ENCODE data around the gene PKP3.
"Not testable (repeated sequence)": the region's sequence is repeated elsewhere in the genome, so short reads cannot be mapped to it uniquely, and the experiment has no call there.

Gene PKP3, protein sequence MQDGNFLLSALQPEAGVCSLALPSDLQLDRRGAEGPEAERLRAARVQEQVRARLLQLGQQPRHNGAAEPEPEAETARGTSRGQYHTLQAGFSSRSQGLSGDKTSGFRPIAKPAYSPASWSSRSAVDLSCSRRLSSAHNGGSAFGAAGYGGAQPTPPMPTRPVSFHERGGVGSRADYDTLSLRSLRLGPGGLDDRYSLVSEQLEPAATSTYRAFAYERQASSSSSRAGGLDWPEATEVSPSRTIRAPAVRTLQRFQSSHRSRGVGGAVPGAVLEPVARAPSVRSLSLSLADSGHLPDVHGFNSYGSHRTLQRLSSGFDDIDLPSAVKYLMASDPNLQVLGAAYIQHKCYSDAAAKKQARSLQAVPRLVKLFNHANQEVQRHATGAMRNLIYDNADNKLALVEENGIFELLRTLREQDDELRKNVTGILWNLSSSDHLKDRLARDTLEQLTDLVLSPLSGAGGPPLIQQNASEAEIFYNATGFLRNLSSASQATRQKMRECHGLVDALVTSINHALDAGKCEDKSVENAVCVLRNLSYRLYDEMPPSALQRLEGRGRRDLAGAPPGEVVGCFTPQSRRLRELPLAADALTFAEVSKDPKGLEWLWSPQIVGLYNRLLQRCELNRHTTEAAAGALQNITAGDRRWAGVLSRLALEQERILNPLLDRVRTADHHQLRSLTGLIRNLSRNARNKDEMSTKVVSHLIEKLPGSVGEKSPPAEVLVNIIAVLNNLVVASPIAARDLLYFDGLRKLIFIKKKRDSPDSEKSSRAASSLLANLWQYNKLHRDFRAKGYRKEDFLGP

DNA sequence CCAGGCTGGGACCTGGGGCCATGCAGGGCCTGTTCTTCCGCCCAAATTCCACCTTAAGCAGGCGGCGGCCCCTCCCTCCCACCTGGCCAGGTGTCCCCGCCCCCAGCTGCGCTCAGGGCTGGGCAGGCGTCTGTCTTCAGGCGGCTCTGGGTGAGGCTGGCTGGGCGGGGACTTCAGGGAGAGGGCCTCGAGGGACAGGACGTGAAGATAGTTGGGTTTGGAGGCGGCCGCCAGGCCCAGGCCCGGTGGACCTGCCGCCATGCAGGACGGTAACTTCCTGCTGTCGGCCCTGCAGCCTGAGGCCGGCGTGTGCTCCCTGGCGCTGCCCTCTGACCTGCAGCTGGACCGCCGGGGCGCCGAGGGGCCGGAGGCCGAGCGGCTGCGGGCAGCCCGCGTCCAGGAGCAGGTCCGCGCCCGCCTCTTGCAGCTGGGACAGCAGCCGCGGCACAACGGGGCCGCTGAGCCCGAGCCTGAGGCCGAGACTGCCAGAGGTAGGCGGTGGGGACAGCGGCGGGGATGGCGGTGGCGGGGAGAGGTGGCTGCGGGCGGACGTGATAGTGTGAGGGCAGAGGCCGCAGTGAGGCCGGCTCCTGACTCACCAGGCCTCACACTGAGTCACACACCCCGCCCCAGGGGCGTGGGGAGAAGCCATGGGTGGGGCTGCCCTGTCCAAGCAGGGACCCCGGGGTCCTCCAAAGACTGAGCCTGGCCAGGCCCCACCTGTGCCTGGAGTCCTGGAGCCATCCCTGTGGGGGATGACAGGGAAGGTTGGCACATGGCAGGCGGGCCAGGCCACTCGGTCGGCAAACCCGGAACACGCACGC is at the start of gene PKP3:
Gene PKP3, plus strand, starts transcription at position 176 of the 824 bp plus-strand sequence. Its CDS starts 84 bp downstream, at position 260.
- DNase-seq (ENCODE audit: low spot score) = peak; percentile 78

DNA sequence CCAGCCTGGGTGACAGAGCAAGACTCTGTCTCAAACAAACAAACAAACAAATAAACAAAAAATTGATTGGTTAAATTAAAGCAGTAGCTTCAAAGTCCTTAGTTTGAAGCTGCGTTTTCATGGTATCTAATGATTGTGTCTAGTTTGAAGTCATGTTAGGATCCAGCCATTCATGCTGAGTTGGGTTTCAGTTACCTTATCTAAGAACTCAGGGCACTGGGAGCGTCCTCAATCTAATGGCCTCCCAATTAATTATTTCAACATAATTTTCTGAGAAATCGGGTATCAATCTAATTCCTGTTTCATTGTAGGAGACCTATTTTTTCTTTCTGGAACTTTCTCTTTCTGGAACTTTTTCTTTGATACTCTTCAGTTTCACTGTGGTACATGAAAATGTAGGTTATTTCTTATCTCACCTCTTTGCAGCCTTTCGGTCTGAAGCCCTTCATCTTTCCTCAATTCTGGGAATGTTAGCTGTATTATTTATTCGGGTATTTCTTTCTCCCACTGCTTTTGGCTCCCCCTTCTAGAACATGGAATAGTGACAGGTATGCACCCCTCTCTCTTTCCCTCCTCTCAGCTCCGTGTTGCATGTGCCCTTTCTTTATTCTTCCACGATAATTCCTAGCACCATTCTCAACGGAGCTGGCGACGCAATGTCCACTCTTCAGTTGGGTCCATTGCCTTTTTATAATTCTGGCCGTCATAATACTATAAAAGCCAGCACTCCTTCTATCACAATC is 49.0 kb upstream of the PKP3 start:
- no peak for DNase-seq (ENCODE audit: low spot score)

DNA sequence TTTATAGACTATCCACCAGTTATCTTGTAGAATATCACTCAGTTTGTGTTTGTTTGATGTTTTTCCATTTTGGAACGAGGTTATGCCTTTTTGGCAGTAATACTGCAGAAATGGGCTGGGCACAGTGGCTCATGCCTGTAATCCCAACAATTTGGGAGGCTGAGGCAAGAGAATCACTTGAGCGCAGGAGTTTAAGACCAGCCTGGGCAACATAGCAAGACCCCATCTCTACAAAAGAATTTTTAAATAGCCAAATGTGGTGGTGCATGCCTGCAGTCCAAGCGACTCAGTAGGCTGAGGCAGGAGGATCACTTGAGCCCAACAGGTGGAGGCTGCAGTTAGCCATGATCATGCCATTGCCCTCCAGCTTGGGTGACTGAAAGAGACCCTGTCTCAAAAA is 47.5 kb upstream of the PKP3 start:
- no peak for DNase-seq (ENCODE audit: low spot score)

DNA sequence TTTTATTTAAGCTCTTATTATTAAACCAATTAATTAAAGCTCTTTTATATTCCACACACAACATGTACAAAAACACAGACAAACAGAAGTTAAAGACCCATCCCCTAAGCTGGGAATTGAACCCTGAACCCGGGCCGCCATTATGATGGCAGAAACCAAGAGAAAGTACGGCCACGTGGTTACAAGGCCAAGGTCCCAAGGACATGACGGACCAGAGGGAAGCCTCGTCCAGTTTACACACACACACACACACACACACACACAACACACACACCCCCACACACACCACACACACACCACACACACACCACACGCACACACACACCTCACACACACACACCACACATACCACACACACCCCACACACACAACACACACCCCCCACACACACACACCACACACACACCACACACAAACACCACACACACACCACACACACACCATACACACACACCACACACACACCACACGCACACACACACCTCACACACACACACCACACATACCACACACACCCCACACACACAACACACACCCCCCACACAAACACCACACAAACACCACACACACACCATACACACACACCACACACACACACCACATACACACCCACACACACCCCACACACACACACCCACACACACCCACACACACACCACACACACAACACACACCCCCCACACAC is 44.6 kb upstream of the PKP3 start:
- DNase-seq (ENCODE audit: low spot score) = not testable (repeated sequence)

DNA sequence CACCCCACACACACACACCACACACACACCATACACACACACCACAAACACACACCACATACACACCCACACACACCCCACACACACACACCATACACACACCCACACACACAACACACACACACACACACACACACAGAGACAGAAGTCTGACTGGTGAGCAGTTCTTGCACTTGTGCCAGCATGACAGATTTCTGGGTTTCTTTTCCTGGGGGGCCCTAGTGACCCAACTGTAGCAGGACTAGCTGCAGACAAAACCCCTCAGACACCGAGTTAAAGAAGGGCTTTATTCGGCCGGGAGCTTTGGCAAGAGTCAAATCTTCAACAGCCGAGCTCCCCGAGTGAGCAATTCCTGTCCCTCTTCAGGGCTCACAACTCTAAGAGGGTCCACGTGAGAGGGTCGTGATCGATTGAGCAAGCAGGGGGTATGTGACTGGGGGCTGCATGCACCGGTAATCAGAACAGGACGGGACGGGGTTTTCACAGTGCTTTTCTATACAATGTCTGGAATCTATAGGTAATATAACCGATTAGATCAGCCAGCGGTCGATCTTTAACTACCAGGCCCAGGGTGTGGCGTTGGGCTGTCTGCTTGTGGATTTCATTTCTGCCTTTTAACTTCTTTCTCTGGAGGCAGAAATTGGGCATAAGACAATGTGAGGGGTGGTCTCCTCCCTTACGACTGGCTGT is 43.8 kb upstream of the PKP3 start:
- not testable (repeated sequence) for DNase-seq (ENCODE audit: low spot score)

DNA sequence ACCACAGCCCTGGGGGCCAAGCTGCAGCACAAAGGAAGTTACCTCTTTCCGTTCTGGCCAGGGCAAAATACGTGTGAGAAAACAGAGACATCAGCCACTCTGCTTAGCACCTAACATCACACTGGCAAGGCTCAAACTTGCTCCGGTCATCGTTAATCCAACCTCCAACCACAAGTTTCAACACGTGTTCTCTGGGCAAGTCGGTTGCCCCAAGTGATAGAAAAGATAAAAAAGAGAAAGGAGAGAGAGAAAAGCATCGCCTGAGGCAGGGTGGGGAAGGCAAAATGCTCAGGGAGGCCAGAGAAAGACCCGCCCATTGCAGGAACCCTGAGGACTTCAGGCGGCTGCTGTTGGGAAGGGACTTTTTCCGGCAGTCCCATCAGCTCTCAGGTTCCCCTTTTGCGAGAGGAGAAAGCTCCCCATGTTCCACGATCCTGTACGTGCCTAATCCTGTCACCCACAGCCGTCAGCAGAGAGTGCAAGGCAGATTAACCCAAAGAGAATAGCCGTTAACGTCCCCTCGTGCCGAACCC is 43.2 kb upstream of the PKP3 start:
- peak; percentile 3 for DNase-seq (ENCODE audit: low spot score)

DNA sequence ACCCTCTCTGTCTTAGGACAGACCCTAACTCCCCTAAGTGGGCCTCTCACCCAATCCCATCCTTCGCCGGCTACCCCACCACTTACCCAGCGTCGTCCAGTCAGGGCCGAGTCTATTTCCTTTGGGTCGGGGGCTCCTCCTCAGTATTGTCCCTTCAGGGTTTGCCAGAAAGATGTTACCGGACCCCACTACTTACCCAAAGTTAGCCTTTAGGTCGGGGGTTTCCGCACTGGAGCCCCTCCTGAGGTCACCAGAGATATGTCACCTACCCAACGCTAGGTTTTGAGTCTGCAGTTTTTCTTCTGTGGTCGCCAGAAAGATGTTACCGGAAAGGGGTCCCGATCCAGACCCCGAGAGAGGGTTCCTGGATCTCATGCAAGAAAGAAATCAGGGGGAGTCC is 42.6 kb upstream of the PKP3 start:
- DNase-seq (ENCODE audit: low spot score) = no peak

DNA sequence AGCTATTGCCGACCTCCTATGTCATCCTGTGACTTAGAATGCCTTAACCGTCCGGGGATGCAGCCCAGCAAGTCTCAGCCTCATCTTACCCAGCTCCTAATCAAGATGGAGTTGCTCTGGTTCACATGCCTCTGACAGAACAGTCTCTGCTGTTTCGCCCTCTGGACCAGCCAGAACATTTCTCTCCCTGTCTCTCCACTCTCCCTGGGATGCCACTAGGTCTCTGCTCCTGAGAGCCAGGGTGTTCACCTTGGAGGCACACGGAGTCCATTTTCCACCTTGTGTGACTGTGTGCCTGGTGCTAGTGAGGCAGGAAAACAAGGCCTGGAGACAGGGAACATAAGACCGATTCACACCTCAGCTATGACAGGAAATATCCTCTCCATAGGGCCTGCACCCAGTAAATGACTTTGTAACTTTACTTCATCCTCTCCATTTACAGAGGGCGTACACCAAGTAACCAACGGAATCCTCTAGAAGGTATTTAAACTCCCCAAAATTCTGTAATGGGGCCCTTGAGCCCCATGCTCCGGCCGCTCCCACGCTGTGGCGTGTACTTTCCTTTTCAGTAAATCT is 41.5 kb upstream of the PKP3 start:
- DNase-seq (ENCODE audit: low spot score) = no peak

DNA sequence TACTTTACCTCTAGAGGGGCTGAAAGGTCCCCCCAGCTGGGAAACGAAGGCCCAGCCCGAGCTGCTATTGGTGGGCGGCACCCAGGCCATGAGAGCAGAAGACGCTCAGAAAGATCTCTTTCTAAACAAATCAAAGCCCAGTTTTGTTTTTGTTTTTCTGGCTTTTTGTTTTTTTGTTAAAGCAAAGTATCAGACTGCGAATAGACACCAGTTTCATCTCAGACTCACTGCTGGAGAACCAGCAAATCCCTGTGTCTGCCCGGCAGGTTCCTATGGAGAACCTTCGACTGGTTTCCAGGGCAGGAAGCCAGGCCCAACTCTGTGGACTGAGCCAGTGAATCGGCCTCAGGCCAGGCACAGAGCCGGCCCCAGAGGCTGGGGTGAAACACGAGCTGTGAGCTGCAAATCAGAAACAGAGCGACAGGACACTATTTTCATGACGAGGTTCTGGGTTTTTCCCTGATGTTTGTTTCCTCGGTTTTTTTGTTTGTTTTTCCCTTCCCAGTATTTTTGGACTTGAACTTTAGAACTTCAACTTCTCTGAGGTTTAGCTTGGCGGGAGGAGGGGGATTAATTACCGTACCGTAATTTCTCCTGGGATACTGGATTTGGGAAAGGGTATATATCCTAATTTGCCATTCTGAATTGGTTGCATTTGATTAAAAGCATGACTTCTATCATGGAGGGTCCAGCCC is 40.7 kb upstream of the PKP3 start:
- DNase-seq (ENCODE audit: low spot score) = peak; percentile 87

DNA sequence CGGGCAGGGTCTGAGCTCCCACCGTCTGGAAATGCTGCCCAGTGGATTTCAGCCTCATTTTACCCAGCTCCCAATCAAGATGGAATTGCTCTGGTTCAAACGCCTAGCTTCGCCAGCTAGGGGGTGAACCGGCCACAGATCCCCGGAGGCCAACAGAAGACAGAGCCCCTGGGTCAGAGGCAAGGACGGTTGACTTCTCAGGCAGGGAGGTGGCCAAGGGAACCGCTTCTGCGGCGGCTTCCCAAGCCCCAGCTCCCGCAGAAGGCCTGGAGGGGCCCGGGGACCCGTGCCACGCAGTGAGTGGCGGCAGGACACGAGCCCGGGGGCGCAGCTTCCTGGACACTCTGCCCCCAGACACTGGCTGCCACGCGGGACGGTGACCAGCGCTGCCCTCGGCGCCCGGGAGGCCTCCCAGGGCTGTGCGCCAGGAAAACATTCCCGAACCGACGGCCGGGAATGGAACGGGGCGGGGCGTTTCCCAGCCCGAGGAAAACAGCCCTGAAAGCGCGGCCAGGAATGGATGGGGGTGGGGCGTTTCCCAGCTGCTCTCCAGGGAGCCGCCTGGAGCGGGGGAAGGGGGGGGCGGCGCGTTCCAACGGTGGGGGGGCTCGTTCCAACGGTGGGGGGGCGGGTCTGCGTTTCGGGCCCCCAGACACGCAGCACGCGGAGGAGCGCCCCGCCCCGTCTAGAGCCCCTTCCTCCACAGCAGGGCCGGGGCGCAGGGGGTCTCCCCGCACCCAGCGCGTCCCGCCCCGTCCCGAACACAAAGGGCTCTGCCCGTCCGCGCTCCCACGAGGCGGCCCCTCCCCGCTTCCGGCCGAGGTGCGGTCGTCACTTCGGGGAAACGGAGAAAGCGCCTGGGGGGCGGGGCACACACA is 38.2 kb upstream of the PKP3 start:
- peak; percentile 95 for DNase-seq (ENCODE audit: low spot score)

DNA sequence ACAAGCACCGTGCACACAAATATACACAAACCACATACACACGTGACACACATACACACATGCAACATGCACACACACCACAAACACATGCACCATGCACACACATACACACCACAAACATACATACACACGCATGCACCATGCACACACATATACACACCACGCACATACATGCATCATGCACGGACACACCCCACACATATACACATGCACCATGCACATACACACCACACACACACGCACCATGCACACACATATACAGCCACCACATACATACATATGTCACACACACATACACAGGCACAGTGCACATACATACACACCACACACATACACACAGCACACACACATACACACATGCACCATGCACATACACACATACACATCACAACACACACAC is 37.4 kb upstream of the PKP3 start:
- no peak for DNase-seq (ENCODE audit: low spot score)

DNA sequence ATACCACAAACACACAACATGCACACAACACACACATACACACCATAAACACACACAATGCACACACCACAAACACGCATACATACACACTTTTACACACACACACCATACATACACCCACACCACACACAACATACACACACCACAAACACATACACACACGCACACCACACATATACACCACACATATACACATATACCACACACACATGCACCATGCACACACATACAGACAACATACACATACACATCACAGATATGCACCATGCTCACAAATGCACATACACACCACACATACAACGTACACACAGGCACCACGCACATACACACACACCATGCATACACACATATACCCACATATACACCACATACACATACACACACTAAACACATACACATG is 36.4 kb upstream of the PKP3 start:
- DNase-seq (ENCODE audit: low spot score) = no peak

DNA sequence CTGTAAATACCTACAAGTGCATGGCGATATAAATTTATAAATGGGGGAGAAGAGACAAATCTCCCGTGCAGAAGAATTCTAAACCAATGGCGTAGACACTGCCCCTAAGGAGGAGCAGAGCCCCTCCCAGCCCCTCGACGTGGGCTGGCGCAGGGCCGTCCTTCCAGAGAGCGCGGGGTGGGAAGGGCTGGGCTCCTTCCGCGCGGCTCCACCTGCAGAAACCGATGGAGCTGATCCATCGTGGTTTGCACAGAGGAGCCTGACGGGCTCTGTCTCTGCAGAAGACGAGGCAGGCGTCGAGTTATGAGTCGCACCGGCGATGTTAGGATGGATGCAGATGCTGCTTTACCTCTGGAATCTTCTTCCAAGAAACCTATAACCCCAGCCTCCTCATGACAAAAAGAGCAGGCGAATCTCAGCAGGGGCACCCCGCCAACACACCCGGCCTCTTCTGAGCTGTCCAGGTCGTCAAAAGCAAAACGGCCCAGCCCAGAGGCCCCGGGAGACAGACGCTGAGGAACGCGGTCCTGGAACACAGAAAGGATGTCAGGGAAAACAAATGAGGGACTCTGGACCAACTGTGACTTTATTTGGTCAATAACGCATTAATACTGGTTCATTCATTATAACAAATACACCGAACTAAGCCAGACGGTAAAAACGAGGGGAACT is 35.7 kb upstream of the PKP3 start:
- DNase-seq (ENCODE audit: low spot score) = peak; percentile 4

DNA sequence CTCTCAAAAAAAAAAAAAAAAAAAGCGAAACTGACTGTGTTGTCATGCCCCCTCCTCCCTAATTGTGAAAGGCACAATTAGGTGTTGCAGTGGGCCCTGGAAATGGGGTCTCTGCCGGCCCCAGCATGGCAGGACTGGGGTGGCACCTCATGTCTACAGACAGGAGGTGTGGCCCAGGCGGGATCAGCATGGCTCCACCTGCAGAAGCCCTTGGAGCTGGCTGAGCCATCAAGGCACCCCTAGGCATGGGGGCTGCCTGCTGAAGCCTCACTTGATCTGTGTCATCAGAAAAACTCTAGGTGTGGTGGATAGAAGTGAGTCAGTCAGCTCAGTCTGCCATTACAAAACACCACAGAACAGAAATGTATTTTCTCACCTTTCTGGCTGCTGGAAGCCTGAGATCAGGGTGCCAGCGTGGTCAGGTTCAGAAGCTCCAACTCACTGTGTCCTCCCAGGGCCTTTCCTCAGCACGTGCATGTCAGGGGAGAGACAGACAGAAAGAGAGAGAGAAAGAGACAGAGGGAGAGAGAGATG is 34.8 kb upstream of the PKP3 start:
- DNase-seq (ENCODE audit: low spot score) = peak; percentile 5

DNA sequence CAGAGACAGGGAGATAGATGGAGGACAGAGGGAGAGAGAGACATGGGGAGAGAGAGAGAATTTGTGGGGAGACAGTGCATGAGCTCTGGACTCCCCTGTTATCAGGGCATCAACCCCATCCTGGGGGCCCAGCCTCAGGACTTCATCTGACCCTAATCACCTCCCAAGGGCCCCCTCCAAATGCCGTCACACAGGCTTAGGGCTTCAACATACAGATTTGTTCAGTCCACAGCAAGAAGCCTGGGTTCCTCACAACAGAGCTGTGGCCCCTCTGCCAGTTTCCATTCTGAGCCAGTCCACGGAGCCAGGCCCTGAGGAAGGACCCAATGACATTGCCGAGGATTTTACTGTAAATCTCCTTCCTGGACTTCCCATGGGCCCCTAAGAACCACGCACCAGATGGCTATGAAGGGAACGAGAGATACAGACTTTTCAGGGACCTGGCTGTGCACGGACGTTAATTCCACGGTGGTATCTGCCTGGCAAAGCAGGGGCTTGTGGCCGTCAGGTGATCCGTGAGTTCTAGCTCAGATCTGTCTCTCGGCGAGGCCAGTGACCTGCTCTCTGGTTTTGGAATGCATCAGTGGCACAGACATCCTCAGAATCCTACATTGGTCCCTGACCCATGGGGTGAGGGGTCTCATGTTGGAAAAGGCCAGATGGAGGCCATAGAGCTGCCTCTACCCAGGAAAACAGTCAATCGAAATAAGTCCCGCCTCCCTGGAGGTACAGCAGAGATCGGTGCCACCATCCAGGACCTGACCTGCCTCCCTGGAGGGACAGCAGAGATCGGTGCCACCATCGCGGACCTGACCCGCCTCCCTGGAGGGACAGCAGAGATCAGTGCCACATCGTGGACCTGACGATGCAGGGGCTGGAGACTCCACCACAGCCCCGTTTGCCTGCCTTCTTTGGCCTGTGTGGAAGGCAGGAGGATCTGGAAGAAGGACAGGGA is 33.4 kb upstream of the PKP3 start:
- DNase-seq (ENCODE audit: low spot score) = peak; percentile 11

All from AG20443 (cell line).